Gastroesophageal sphincter (tissue), 4 donors: ENCODE results near the gene DPP6. TPM values are rescaled to one million over a fixed set of nuclear protein-coding genes. Genes with fewer than 3 reads are reported as not detected.

ENCODE experiments used
- ATAC-seq: fragments of 150-250 bp; one replicate; pipeline ENCODE4 v1.9.1; 2016; ENCODE audit warnings: mild to moderate bottlenecking, moderate library complexity
- H3K27ac ChIP-seq, 4 donors: fragments of 200-600 bp; sonication (generic) in 3 of 4; 1 replicate in 3 of 4; 2 replicates in 1 of 4; pipeline ENCODE4 v1.5.1; 2016 to 2019
- H3K27me3 ChIP-seq: fragments of 200-600 bp; sonication (generic); one replicate; pipeline ENCODE4 v1.5.1; 2019
- H3K36me3 ChIP-seq, 2 donors: fragments of 200-600 bp; sonication (generic); one replicate each; pipeline ENCODE4 v1.5.1; 2019; ENCODE audit warnings: control low read depth in 1 of 2
- H3K4me1 ChIP-seq, 3 donors: fragments of 200-600 bp; sonication (generic); 1 replicate in 2 of 3; 2 replicates in 1 of 3; pipeline ENCODE4 v1.5.1; 2016 to 2019; ENCODE audit warnings: control low read depth in 2 of 3
- H3K4me3 ChIP-seq, 2 donors: fragments of 200-600 bp; sonication (generic); one replicate each; pipeline ENCODE4 v1.5.1; 2019; ENCODE audit warnings: mild to moderate bottlenecking in 1 of 2, moderate library complexity in 1 of 2
- H3K9me3 ChIP-seq, 3 donors: fragments of 200-600 bp; sonication (generic); one replicate each; pipeline ENCODE4 v1.5.1; 2017 to 2019; ENCODE audit warnings: control low read depth in 2 of 3
- EP300 ChIP-seq: sonication (generic); formaldehyde crosslinking; IDR thresholded peaks from one replicate; pipeline ENCODE4 v1.6.1; 2017; ENCODE audit warnings: antibody characterized with exemption, mild to moderate bottlenecking
- POLR2A ChIP-seq, 2 donors: fragments of 450-650 bp; IDR thresholded peaks; one replicate each; pipeline ENCODE4 v1.6.1; 2017; ENCODE audit warnings: antibody characterized with exemption in 2 of 2, mild to moderate bottlenecking in 2 of 2, moderate library complexity in 1 of 2
- POLR2AphosphoS5 ChIP-seq: sonication (generic); formaldehyde crosslinking; IDR thresholded peaks from one replicate; pipeline ENCODE4 v1.6.1; 2017; ENCODE audit warnings: antibody characterized with exemption
- WGBS, 2 donors: methylation state at CpG; one replicate each; pipeline ENCODE4 v1.1.5; 2018; ENCODE audit warnings: low coverage in 1 of 2; 5-methylcytosine and 5-hydroxymethylcytosine counted together
- total RNA-seq, 4 donors: library from RNA; depleted of rRNA; stranded (reverse); fragments of >200 nt; gene quantifications; one replicate each; pipeline ENCODE4 v1.1.0, GENCODE V29; 2016
- TF ChIP-seq, protein P1 (sequence below), 4 experiments: fragments of 200-600 bp in 2 of 4; fragments of 450-650 bp in 2 of 4; sonication (generic) in 1 of 4; IDR thresholded peaks; one replicate each; pipeline ENCODE4 v1.5.1; 2017 to 2019; ENCODE audit warnings: antibody characterized with exemption in 4 of 4, mild to moderate bottlenecking in 2 of 4, moderate library complexity in 2 of 4

The DPP6 gene
- total RNA-seq, 4 donors from 2014 or later, result 14.3 to 40.0 (median 23.1) TPM

DNA sequence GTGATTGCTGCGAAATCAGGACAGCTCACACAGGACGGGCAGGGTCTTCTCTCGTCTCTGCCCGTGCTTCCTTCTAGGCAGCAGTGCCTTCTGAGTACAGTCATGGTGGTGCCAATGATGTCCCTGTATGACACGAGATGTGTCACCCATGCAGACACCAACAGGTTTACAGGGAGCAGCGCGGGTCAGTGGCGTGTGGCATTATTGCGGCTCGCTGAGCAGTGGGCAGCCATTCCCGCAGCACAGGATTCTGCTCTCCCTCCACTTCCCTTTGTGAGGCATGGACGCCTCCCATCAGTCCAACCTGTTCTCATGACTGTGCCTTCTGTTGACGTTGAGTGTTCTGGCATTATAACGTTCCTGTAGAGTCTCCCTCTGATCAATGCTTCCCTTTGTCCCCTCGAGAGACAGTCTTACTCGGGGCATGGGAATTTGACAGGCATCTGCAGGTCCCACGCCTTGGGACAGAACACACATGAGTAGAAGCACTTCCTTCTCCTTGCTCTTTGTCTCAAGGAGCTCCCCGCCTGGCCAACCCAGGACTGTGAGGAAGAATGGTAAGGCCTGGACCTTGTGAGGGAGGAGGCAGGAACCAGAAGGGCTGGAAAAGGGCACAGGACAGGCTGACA, 731.2 kb downstream of the DPP6 start:
- Histone ChIP-seq H3K27me3 (no peaks in the 10 kb centered on the region), H3K36me3 (no peaks in the 10 kb centered on the region), H3K4me1 (no peaks in the 10 kb centered on the region), H3K9me3 (peaks cover 0 to 24% (median 0%) of the 10 kb centered on the region in 3 donors), H3K27ac (no peak overlapping the region), H3K4me3 (no peak overlapping the region)
- WGBS, 2 donors, result 91% methylated on average over 4 of the region's 18 CpGs; no CpG with 5 or more reads in 1 of the 2 donors
- TF ChIP-seq, protein P1, sequence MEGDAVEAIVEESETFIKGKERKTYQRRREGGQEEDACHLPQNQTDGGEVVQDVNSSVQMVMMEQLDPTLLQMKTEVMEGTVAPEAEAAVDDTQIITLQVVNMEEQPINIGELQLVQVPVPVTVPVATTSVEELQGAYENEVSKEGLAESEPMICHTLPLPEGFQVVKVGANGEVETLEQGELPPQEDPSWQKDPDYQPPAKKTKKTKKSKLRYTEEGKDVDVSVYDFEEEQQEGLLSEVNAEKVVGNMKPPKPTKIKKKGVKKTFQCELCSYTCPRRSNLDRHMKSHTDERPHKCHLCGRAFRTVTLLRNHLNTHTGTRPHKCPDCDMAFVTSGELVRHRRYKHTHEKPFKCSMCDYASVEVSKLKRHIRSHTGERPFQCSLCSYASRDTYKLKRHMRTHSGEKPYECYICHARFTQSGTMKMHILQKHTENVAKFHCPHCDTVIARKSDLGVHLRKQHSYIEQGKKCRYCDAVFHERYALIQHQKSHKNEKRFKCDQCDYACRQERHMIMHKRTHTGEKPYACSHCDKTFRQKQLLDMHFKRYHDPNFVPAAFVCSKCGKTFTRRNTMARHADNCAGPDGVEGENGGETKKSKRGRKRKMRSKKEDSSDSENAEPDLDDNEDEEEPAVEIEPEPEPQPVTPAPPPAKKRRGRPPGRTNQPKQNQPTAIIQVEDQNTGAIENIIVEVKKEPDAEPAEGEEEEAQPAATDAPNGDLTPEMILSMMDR (IDR thresholded peaks at IDR 0.05), result no peak
- TF ChIP-seq POLR2AphosphoS5, result no peak
- no peak for TF ChIP-seq POLR2A (IDR thresholded peaks at IDR 0.05)
- TF ChIP-seq EP300, result no peak
- no peak for ATAC-seq

GRCh38 chr7:154785898-154786297, 733.7 kb downstream of the DPP6 start:
- Histone ChIP-seq H3K36me3 (no peaks in the 10 kb centered on the region), H3K4me3 (no peak overlapping the region), H3K9me3 (peaks cover 0 to 24% (median 0%) of the 10 kb centered on the region in 3 donors), H3K27ac (no peak overlapping the region), H3K27me3 (no peaks in the 10 kb centered on the region), H3K4me1 (no peaks in the 10 kb centered on the region)
- no peak for ATAC-seq
- WGBS, 2 donors, result 72 to 73% methylated on average over 2 of the region's 2 CpGs
- no peak for TF ChIP-seq POLR2A (IDR thresholded peaks at IDR 0.05)
- no peak for TF ChIP-seq POLR2AphosphoS5
- TF ChIP-seq, protein P1 (IDR thresholded peaks at IDR 0.05), result no peak
- TF ChIP-seq EP300, result no peak

GRCh38 chr7:154789404-154789803, 737.2 kb downstream of the DPP6 start:
- no peak for TF ChIP-seq POLR2AphosphoS5
- no peak for TF ChIP-seq POLR2A (IDR thresholded peaks at IDR 0.05)
- TF ChIP-seq, protein P1 (IDR thresholded peaks at IDR 0.05), result no peak
- no peak for TF ChIP-seq EP300
- 37 to 39% methylated on average over 4 to 5 of the region's 6 CpGs for WGBS, 2 donors

DNA sequence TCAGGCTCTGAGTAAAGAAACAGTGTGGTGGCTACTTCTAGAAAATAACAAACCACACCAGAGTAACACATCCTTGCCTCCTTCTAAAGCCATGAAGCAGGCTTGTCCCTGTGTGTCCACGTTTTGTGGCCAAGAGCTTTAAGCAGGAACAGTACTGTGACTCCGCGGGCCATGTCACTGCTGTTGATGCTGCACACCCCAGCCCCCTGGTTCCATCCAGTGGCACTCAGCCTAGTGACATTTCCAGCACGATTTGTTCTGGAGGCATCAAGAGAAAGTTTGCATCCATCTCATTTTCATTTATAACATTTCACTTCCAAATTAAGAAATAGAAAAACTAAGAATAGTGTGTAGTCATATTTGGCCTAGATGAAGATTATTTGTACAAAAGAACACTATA, 739.4 kb downstream of the DPP6 start:
- Histone ChIP-seq H3K4me1 (peaks cover 0 to 7% (median 0%) of the 10 kb centered on the region in 3 donors), H3K27me3 (peaks cover 9% of the 10 kb centered on the region), H3K36me3 (no peaks in the 10 kb centered on the region), H3K4me3 (no peak overlapping the region), H3K9me3 (no peaks in the 10 kb centered on the region), H3K27ac (no peak overlapping the region)
- ATAC-seq, result no peak
- WGBS, 2 donors, result 50 to 80% methylated on average over 1 to 4 of the region's 4 CpGs
- TF ChIP-seq, protein P1 (IDR thresholded peaks at IDR 0.05), result no peak
- no peak for TF ChIP-seq EP300
- TF ChIP-seq POLR2A (IDR thresholded peaks at IDR 0.05), result no peak
- TF ChIP-seq POLR2AphosphoS5, result no peak

More at GRCh38 chr7:154789404-154789803, 737.2 kb downstream of the DPP6 start:
- Histone ChIP-seq H3K36me3 (no peaks in the 10 kb centered on the region), H3K27me3 (peaks cover 8% of the 10 kb centered on the region), H3K4me1 (peaks cover 0 to 6% (median 0%) of the 10 kb centered on the region in 3 donors), H3K27ac (no peak overlapping the region), H3K4me3 (no peak overlapping the region), H3K9me3 (peaks cover 0 to 20% (median 0%) of the 10 kb centered on the region in 3 donors)
- no peak for ATAC-seq

DNA sequence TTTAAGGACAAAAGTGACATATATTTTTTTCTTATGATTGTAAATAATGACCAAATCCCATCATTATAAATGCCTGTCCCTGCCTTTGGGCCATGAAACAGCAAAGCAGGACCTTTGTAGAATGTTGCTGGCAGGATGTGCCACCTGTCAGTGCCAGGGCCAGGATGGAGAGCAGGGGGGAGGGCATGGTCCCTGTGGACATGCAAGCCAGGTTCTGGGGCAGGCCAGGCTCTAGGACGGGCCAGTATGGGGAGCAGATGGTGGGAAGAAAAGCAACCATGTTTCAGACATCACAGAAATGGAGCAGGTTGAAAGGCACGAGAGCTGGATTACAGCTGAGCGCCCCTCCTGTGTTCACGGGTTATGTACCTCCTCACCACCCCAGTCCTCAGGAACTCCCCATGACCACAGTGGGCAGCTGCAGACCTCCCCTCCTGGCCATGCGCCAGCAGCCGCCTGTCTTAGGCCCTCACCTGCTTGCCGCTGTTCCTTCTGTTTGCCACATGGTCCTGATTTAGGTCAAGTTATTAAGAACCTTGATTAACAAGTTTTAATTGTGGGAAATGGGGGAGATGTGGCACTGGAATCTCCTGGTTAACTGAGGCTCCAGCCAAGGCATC, 740.3 kb downstream of the DPP6 start:
- Histone ChIP-seq H3K36me3 (no peaks in the 10 kb centered on the region), H3K4me1 (peaks cover 0 to 7% (median 0%) of the 10 kb centered on the region in 3 donors), H3K4me3 (no peak overlapping the region), H3K9me3 (no peaks in the 10 kb centered on the region), H3K27me3 (peaks cover 9% of the 10 kb centered on the region), H3K27ac (no peak overlapping the region)
- WGBS, 2 donors, result 85 to 100% methylated on average over 1 to 6 of the region's 7 CpGs
- TF ChIP-seq EP300, result no peak
- TF ChIP-seq POLR2A (IDR thresholded peaks at IDR 0.05), result no peak
- TF ChIP-seq, protein P1 (IDR thresholded peaks at IDR 0.05), result no peak
- no peak for TF ChIP-seq POLR2AphosphoS5
- ATAC-seq, result no peak
